Activated B cell treated with CpG ODN at 0.5 μM for 24 hours (primary cell): Measurements from ENCODE around the gene NUDT2. TPM values are rescaled to one million over a fixed set of nuclear protein-coding genes. Genes with fewer than 3 reads are reported as not detected.

Source experiments
- ATAC-seq: fragments of 200-7000 bp; cut with Tn5 transposase; one replicate; pipeline ENCODE4 v1.10.0; 2021; ENCODE audit warnings: low read depth, mild to moderate bottlenecking, moderate library complexity
- CTCF ChIA-PET: fragments of 350-600 bp; sonication (Branson Sonifier 250); formaldehyde crosslinking; loops from one replicate; lab custom pipeline; 2021; ENCODE audit warnings: antibody characterized with exemption; lab: Charles Lee
- POLR2A ChIA-PET: fragments of 350-600 bp; sonication (Branson Sonifier 250); formaldehyde crosslinking; loops from one replicate; lab custom pipeline; 2021; ENCODE audit warnings: antibody characterized with exemption; lab: Charles Lee
- DNase-seq: peaks from one replicate; pipeline ENCODE4 v3.0.0; 2022
- H3K27ac Mint-ChIP-seq: one replicate; pipeline ENCODE4 v1.8.0; 2020; ENCODE audit warnings: mixed read lengths
- H3K27me3 Mint-ChIP-seq: one replicate; pipeline ENCODE4 v1.8.0; 2021; ENCODE audit warnings: mixed read lengths
- H3K36me3 Mint-ChIP-seq: one replicate; pipeline ENCODE4 v1.8.0; 2021; ENCODE audit warnings: low read depth, mixed read lengths
- H3K4me1 Mint-ChIP-seq: one replicate; pipeline ENCODE4 v1.8.0; 2021; ENCODE audit warnings: mixed read lengths
- H3K4me3 Mint-ChIP-seq: one replicate; pipeline ENCODE4 v1.8.0; 2020; ENCODE audit warnings: mild to moderate bottlenecking, mixed read lengths
- H3K9me3 Mint-ChIP-seq: one replicate; pipeline ENCODE4 v1.8.0; 2020; ENCODE audit warnings: mixed read lengths
- CTCF ChIP-seq: fragments of 200-600 bp; IDR thresholded peaks from one replicate; pipeline ENCODE4 v1.8.0; 2022; ENCODE audit warnings: antibody characterized with exemption, mild to moderate bottlenecking
- intact Hi-C: fragments of 100-400 bp; cut with micrococcal nuclease; formaldehyde crosslinking; loops from one replicate; pipeline ENCODE4 v1.15.1; 2024
- total RNA-seq: library from RNA; stranded (reverse); gene quantifications from 2 replicates; pipeline ENCODE4 v1.2.3, GENCODE V29; 2022

Gene NUDT2
- total RNA-seq, 1 donor from 2014 or later = 19.7 TPM

- H3K36me3 Mint-ChIP-seq = no peaks in the 10 kb centered on the region
- H3K9me3 Mint-ChIP-seq = no peaks in the 10 kb centered on the region
- no peak for TF ChIP-seq CTCF
- H3K4me1 Mint-ChIP-seq = no peaks in the 10 kb centered on the region
- DNase-seq = no peak
- no peak overlapping the region for H3K27ac Mint-ChIP-seq
- H3K27me3 Mint-ChIP-seq = peaks cover 13% of the 10 kb centered on the region
- H3K4me3 Mint-ChIP-seq = no peak overlapping the region
- ChIA-PET POLR2A (interaction anchor here (0.6 kb wide), 2 partner anchors 9 to 227 kb away, joined by 3 to 4 read pairs; partner anchors contain the start of gene DCTN3), CTCF (interaction anchor here (0.7 to 1.0 kb wide), 2 partner anchors 12 to 672 kb away, joined by 3 to 6 read pairs; no protein-coding TSS in a partner anchor)
- intact Hi-C loops = no loop called here
- no peak for ATAC-seq
Measured at GRCh38 chr9:34392511-34392910, 63.1 kb downstream of the NUDT2 start.

Other genes starting within 250 kb of the NUDT2 start
- 3.8 and 5.9 TPM in 2 replicates for gene DCAF12, start 202.9 kb upstream of the NUDT2 start, total RNA-seq
- gene UBAP1, start 150.5 kb upstream of the NUDT2 start, total RNA-seq = 28.3 and 30.6 TPM in 2 replicates
- gene KIF24, start 301 bp upstream of the NUDT2 start, total RNA-seq = 0.69 and 0.71 TPM in 2 replicates
- 0.24 and 0.27 TPM in 2 replicates for gene MYORG, start 47.3 kb downstream of the NUDT2 start, total RNA-seq
- 13.5 and 16.9 TPM in 2 replicates for gene FAM219A, start 129.0 kb downstream of the NUDT2 start, total RNA-seq
- gene DNAI1, start 129.2 kb downstream of the NUDT2 start, total RNA-seq = not detected in 2 replicates
- not detected in 2 replicates for gene ENHO, start 193.4 kb downstream of the NUDT2 start, total RNA-seq